Brain microvascular endothelial cell (primary cell): ENCODE measurements around the gene MASP2.

Experiments
- DNase-seq: peaks from one replicate; pipeline ENCODE4 v3.0.0-alpha.2; 2020
- H3K27ac ChIP-seq: fragments of 250-450 bp; sonication (Bioruptor Pico); 2 replicates; pipeline ENCODE4 v1.5.1; 2020; ENCODE audit warnings: mild to moderate bottlenecking, moderate library complexity
- H3K27me3 ChIP-seq: fragments of 250-450 bp; sonication (Bioruptor Pico); replicated peaks from 2 replicates; pipeline ENCODE4 v1.5.1; 2020; ENCODE audit warnings: mild to moderate bottlenecking
- H3K36me3 ChIP-seq: fragments of 250-450 bp; sonication (Bioruptor Pico); replicated peaks from 2 replicates; pipeline ENCODE4 v1.5.1; 2020; ENCODE audit warnings: mild to moderate bottlenecking
- H3K4me3 ChIP-seq: 2 replicates; pipeline ENCODE4 v1.5.1; 2011; ENCODE audit warnings: low read depth, mild to moderate bottlenecking, control low read depth, low read length, moderate library complexity
- in situ Hi-C: cut with HindIII; loops from 2 replicates; pipeline ENCODE4 v1.10.0; 2017; ENCODE audit warnings: low sequenced_read_pairs, low pct_ligation_motif_present
- TF ChIP-seq, protein P1 (sequence below): IDR thresholded peaks from 2 replicates; pipeline ENCODE4 v1.5.1; 2011; ENCODE audit warnings: low read depth, mild to moderate bottlenecking, moderate library complexity, low read length, control low read depth, inconsistent platforms; ENCODE audit errors: missing control alignments

The MASP2 gene

DNA sequence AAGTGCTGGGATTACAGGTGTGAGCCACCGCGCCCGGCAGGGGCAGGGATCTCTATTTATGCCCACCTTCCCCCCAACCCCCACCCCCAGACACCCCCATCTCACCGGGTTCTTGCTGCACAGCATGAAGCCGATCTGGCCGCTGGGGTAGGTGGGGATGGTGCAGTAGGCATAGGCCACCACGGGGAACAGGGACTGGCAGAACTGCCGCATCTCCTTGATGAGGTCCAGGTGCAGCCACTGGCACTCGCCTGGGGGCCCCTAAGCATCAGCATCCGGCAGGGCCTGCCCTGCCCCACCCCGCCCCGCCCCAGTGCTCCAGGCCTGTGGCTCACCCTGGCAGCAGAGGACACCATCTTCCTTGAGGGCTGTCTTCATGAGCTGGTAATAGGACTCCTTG lies 8.6 kb upstream of the MASP2 start:
- no peaks in the 10 kb centered on the region for H3K27me3 ChIP-seq
- H3K4me3 ChIP-seq = no peak overlapping the region
- in situ Hi-C loops = no loop called here
- TF ChIP-seq, protein P1, sequence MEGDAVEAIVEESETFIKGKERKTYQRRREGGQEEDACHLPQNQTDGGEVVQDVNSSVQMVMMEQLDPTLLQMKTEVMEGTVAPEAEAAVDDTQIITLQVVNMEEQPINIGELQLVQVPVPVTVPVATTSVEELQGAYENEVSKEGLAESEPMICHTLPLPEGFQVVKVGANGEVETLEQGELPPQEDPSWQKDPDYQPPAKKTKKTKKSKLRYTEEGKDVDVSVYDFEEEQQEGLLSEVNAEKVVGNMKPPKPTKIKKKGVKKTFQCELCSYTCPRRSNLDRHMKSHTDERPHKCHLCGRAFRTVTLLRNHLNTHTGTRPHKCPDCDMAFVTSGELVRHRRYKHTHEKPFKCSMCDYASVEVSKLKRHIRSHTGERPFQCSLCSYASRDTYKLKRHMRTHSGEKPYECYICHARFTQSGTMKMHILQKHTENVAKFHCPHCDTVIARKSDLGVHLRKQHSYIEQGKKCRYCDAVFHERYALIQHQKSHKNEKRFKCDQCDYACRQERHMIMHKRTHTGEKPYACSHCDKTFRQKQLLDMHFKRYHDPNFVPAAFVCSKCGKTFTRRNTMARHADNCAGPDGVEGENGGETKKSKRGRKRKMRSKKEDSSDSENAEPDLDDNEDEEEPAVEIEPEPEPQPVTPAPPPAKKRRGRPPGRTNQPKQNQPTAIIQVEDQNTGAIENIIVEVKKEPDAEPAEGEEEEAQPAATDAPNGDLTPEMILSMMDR = no peak
- DNase-seq = no peak
- H3K36me3 ChIP-seq = peaks cover 28% of the 10 kb centered on the region
- no peak overlapping the region for H3K27ac ChIP-seq

DNA sequence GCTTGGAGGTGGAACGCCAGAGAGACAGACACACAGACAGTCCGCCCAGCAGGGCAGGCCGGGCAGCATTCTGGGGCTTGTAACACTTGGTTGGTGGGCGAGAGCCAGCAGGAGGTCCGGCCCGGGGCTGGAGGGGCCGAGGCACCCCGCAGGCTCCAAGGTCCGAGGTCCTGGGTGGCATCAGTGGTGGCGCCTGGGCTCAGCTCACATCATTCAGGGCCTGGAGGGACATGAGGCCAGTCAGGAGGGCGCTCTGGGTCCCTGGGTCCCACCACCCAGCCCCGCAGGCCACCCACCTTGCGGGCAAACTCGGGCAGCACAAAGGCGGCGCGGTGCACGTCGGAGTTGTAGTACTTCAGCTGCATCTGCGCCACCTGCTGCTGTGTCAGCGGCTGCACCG lies 7.6 kb upstream of the MASP2 start:
- Histone ChIP-seq H3K4me3 (no peak overlapping the region), H3K36me3 (peaks cover 28% of the 10 kb centered on the region), H3K27me3 (no peaks in the 10 kb centered on the region), H3K27ac (no peak overlapping the region)
- in situ Hi-C loops = no loop called here
- TF ChIP-seq, protein P1 = no peak
- no peak for DNase-seq

DNA sequence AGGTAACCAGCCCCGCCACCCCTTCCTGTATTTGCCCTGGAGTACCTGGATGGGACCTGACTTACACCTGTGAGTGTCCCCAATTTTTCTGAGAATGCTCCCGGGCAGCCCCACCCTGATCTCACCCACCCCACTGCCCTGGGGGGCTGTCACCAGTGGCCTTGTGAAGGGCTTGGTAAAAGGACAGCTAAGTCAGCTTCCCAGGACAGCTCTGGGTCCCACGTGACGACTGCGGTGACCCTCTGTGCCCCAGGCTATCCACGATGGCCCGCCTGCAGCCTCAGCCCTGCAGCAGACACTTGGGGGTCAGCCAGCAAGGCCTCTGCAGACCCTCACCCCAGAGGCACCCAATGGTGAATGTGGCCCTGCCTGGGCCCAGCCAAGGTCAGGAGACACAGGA lies 7.1 kb upstream of the MASP2 start:
- in situ Hi-C loops = no loop called here
- TF ChIP-seq, protein P1 = no peak
- no peak for DNase-seq
- no peaks in the 10 kb centered on the region for H3K27me3 ChIP-seq
- H3K4me3 ChIP-seq = no peak overlapping the region
- no peak overlapping the region for H3K27ac ChIP-seq
- H3K36me3 ChIP-seq = peaks cover 28% of the 10 kb centered on the region

DNA sequence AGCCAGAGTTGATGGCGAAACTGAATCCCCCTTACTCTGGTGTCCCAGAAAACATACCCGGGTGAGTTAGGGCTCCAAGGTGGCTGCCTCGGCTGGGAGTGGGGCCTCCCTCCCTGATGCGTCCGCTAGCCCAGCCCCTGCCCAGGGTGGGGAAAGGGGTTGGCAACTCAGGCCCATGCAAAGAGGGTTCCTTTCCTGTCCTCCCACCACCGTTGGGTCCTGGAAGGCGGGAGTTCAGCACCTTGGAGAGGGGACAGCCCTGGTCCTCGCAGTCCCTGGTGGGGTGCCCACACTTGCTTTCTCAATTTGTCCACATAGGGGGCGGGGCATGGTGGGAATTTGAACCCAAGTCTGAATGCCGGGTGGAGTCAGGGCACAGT lies 6.7 kb upstream of the MASP2 start:
- Histone ChIP-seq H3K36me3 (peaks cover 28% of the 10 kb centered on the region), H3K4me3 (no peak overlapping the region), H3K27ac (no peak overlapping the region), H3K27me3 (no peaks in the 10 kb centered on the region)
- in situ Hi-C loops = no loop called here
- DNase-seq = no peak
- TF ChIP-seq, protein P1 = no peak

DNA sequence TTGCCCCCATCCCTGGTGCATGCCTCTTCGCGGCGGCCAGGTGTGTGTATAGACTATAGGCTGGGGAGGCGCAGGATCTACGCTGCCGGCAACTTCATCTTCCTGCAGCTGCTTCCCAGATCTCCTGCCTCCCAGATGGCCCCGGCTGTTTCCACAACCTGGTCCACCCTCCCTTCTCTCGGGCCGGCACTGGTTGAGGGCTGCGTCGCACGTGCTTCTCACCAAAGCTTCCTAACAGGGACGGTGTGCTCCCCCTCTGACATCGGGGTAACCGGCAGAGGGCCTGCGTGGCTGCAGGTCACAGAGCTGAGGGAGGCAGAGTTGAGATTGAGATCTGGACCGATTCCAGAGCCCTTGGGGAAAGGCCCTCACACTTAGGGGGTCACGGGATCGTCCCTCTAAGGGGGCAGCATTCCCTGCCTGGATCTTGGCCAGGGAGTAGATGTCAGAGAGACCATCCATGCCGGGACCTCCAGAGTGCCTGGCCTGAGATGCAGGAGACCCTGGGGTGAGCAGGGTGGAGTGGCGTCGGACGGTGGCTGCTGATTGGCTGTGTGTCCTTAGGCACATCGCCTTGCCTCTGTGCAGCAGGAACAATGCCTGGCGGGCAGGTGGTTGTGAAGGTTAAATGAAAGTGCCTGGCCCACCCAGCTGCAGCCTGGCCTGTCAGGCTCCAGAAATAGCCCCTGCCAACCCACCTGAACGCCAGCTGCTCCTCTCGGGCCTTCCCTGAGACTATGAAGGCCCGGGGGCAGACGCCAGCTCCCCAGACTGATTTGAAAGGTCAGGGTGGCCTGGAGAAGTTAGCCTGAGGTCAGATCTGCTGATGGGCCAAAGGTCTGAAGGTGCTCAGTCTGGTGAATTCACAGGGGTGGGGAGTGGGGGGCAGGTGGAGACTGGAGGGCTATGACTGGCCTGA lies 6.1 kb upstream of the MASP2 start:
- TF ChIP-seq, protein P1 = peak; percentile 9
- Histone ChIP-seq H3K36me3 (peaks cover 27% of the 10 kb centered on the region), H3K4me3 (no peak overlapping the region), H3K27me3 (no peaks in the 10 kb centered on the region), H3K27ac (no peak overlapping the region)
- in situ Hi-C loops = no loop called here
- DNase-seq = no peak
